Measurements from ENCODE around the gene TMEM123. TPM values are rescaled to one million over a fixed set of nuclear protein-coding genes. Genes with fewer than 3 reads are reported as not detected.

TMEM123 gene
- total and polyA plus RNA-seq, 2 of the 13 experiments (the other 11 are each of a cell fraction or from before 2014, with no cell fraction given): 365 to 2,761 TPM

DNA sequence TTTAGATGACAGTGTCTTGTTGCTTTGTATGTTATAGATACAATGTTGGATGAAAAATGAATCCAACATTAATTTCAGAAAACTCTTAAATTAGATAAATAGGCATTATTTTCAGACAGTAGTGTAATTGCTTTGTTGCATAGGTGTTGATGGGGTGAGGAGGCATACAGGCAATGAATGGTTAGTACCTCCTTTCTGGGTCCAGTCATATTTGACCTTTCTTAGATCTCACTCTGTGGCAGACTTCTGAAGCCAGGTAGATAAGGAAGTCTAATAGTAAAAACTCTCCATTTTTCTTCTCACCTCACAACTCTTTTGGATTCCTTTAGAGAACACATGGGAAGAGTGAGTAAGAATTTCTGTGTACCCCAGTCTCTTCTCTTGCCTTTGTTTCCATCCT, 73.7 kb downstream of the TMEM123 start:
- DNase-seq (ENCODE audit: low spot score): no peak
- BruUV-seq (replicated peaks): no TSS peak
- ChIA-PET CTCF (ENCODE audit: low intra/inter-chr PET ratio, low total read pairs) (no interaction called here), POLR2A (no interaction called here)
- Histone ChIP-seq H3K4me3 (replicated peaks in 1 of 3; ENCODE audit: insufficient read depth in 1 of 3, low read depth in 2 of 3, low read length in 3 of 3) (no peak overlapping the region), H3K27ac (ENCODE audit: extremely low read length, insufficient read depth, low read length) (no peak overlapping the region), H3K9ac (ENCODE audit: insufficient read depth, low read depth, low read length) (no peak overlapping the region), H3K4me2 (ENCODE audit: low read depth, low read length) (no peak overlapping the region), H3K36me3 (replicated peaks in 1 of 2; ENCODE audit: control insufficient read depth in 1 of 2, insufficient read depth in 2 of 2, low read length in 2 of 2) (peaks cover 4 to 44% of the 10 kb centered on the region in 2 experiments), H3K9me3 (ENCODE audit: low read length) (no peaks in the 10 kb centered on the region), H2AFZ (ENCODE audit: low read length) (no peak overlapping the region), H3K79me2 (ENCODE audit: insufficient read depth, low read length) (peaks cover 12% of the 10 kb centered on the region), H3K4me1 (ENCODE audit: insufficient read depth, low read length) (peaks cover 5% of the 10 kb centered on the region), H4K20me1 (ENCODE audit: insufficient read depth, low read length) (peaks cover 6% of the 10 kb centered on the region; the same call in 1 of the 2 replicates), H3K27me3 (ENCODE audit: control insufficient read depth in 1 of 2, insufficient read depth in 2 of 2, low read length in 2 of 2) (no peaks in the 10 kb centered on the region)
- TF ChIP-seq IRF2 (CRISPR knock-in tag; IDR thresholded peaks at IDR 0.05): no peak
- no peak for TF ChIP-seq NR3C1 (CRISPR knock-in tag; IDR thresholded peaks at IDR 0.05)
- no peak for TF ChIP-seq REPIN1 (CRISPR knock-in tag; IDR thresholded peaks at IDR 0.05; ENCODE audit: borderline replicate concordance, low read depth)
- TF ChIP-seq ETV5 (CRISPR knock-in tag; IDR thresholded peaks at IDR 0.05; ENCODE audit: borderline replicate concordance): no peak
- TF ChIP-seq GATAD1 (CRISPR knock-in tag; IDR thresholded peaks at IDR 0.05): no peak
- no peak for TF ChIP-seq SALL2 (CRISPR knock-in tag; IDR thresholded peaks at IDR 0.05)
- no peak for TF ChIP-seq ATM (IDR thresholded peaks at IDR 0.05; ENCODE audit: borderline replicate concordance)
- TF ChIP-seq NR2C2 (CRISPR knock-in tag; IDR thresholded peaks at IDR 0.05; ENCODE audit: borderline replicate concordance): no peak
- no peak for TF ChIP-seq FOXO1 (CRISPR knock-in tag; IDR thresholded peaks at IDR 0.05)
- TF ChIP-seq SIN3A (IDR thresholded peaks at IDR 0.05; ENCODE audit: borderline replicate concordance, low read depth, low read length): no peak
- TF ChIP-seq ETV6 (CRISPR knock-in tag; conservative IDR thresholded peaks at IDR 0.05): no peak
- no peak for TF ChIP-seq ATRX (CRISPR knock-in tag; IDR thresholded peaks at IDR 0.05; ENCODE audit: borderline replicate concordance)
- TF ChIP-seq ZNF672 (CRISPR knock-in tag; IDR thresholded peaks at IDR 0.05): no peak
- TF ChIP-seq, protein P1, sequence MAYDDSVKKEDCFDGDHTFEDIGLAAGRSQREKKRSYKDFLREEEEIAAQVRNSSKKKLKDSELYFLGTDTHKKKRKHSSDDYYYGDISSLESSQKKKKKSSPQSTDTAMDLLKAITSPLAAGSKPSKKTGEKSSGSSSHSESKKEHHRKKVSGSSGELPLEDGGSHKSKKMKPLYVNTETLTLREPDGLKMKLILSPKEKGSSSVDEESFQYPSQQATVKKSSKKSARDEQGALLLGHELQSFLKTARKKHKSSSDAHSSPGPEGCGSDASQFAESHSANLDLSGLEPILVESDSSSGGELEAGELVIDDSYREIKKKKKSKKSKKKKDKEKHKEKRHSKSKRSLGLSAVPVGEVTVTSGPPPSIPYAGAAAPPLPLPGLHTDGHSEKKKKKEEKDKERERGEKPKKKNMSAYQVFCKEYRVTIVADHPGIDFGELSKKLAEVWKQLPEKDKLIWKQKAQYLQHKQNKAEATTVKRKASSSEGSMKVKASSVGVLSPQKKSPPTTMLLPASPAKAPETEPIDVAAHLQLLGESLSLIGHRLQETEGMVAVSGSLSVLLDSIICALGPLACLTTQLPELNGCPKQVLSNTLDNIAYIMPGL (CRISPR knock-in tag; IDR thresholded peaks at IDR 0.05; ENCODE audit: borderline replicate concordance in 1 of 2, low read depth in 1 of 2): no peak
- no peak for TF ChIP-seq SP140L (CRISPR knock-in tag; IDR thresholded peaks at IDR 0.05; ENCODE audit: borderline replicate concordance)
- TF ChIP-seq FIP1L1 (IDR thresholded peaks at IDR 0.05; ENCODE audit: borderline replicate concordance, insufficient read depth, low read depth, low read length): no peak
- TF ChIP-seq, protein P2, sequence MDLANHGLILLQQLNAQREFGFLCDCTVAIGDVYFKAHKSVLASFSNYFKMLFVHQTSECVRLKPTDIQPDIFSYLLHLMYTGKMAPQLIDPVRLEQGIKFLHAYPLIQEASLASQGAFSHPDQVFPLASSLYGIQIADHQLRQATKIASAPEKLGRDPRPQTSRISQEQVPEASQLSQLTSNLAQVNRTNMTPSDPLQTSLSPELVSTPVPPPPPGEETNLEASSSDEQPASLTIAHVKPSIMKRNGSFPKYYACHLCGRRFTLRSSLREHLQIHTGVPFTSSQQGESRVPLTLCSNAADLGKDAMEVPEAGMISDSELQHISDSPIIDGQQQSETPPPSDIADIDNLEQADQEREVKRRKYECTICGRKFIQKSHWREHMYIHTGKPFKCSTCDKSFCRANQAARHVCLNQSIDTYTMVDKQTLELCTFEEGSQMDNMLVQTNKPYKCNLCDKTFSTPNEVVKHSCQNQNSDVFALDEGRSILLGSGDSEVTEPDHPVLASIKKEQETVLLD (CRISPR knock-in tag; IDR thresholded peaks at IDR 0.05; ENCODE audit: low read depth): no peak
- TF ChIP-seq, protein P3, sequence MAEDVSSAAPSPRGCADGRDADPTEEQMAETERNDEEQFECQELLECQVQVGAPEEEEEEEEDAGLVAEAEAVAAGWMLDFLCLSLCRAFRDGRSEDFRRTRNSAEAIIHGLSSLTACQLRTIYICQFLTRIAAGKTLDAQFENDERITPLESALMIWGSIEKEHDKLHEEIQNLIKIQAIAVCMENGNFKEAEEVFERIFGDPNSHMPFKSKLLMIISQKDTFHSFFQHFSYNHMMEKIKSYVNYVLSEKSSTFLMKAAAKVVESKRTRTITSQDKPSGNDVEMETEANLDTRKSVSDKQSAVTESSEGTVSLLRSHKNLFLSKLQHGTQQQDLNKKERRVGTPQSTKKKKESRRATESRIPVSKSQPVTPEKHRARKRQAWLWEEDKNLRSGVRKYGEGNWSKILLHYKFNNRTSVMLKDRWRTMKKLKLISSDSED (CRISPR knock-in tag; IDR thresholded peaks at IDR 0.05): no peak
- no peak for TF ChIP-seq XBP1 (CRISPR knock-in tag; IDR thresholded peaks at IDR 0.05)
- no peak for TF ChIP-seq IKZF1 (IDR thresholded peaks at IDR 0.05)
- intact Hi-C loops (cut with micrococcal nuclease; ENCODE audit: unreplicated experiment) (no loop called here), in situ Hi-C loops (cut with HindIII; ENCODE audit: extremely low pct_ligation_motif_present, low pct_unique_long_range_greater_than_20kb) (no loop called here)
- ATAC-seq: no peak
- no peak for FAIRE-seq

Measured in HepG2 (cell line).